ENCODE measurements around the gene NDC1.
"Not testable (repeated sequence)": the region's sequence is repeated elsewhere in the genome, so short reads cannot be mapped to it uniquely, and the experiment has no call there.

The NDC1 gene

DNA sequence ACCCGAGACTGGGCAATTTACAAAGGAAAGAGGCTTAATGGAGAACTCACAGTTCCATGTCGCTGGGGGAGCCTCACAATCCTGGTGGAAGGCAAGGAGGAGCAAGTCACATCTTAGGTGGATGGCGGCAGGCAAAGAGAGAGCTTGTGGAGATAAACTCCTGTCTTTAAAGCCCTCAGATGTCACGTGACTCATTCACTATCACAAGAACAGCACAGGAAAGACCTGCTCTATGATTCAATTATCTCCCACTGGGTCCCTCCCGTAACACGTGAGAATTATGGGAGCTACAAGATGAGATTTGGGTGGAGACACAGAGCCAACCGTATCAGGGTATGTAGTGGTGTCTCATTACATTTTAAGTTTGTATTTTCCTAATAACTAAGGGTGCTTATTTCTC, 77.6 kb downstream of the NDC1 start:
- not testable (repeated sequence) for DNase-seq

DNA sequence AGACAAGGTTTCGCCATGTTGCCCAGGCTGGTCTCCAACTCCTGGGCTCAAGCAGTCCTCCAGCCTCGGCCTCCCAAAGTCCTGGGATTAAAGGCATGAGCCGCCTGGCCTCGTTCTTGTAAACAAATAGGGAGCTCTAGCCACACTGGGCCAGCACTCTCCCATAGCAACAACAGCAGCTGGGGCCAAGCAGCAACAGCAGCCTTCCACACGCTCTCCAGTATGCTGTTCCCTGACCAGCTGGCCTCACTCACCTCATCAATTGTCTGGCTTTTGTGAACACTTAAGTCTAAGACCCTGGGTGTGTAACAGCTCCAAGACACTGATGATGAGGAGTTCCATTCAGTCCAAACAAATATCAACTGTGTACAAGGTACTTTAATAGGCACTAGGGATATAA, 82.2 kb downstream of the NDC1 start:
- DNase-seq: no peak

DNA sequence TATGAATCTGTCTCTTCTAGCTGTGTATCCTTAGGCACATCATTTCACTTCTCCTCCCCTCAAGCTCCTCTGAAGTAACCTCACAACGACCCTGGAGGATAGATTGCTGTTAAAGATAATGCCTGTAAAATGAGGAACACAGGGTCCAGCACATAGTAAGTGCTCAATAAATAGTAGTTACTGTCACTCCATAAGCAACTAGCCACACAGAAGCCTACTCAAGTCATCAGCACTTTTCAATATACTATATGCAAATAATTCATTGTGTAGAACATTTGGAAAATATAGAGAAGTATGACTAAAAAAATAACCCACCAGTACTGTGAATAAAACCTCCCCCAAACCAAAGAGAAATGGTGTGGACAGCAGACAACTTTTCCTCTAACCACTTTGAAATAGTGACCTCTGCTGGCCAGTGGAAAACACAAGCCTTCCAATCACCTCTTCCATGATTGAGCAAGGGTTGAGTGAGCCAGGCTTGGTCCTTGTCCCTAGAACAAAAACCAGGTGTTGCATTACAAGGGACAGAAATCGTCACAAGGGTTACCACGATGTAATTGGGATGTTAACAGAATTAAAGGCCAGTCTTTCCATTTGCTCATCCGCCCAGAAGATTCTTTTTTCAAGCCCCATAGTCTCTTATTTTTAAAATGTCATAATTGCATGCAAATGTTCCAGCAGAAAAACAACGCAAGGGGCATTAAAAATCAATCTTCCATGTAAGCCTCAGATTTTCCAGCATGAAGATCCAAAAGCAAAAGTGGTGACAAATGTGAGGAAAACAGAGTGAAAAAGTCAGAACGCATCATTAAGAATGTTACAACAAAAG, 83.4 kb downstream of the NDC1 start:
- DNase-seq: no peak

DNA sequence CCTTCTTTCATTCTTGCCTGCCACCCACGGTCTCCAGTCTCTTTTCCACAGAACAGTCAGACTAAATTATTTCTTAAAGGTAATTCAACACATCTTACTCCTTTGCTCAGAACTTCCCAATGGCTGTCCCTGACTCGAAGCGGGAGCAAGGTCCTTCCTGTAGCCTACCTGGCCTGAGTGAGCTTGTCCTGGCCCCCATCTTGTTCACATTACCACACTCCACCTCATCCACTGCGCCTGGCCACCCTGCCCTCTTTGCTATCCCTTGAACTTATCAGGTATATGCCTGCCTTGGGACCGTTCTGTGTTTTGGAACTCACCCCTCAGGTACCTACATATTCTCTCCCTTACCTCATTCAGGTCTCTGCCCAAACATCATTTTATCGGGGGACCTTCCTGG, 85.8 kb downstream of the NDC1 start:
- DNase-seq: no peak

DNA sequence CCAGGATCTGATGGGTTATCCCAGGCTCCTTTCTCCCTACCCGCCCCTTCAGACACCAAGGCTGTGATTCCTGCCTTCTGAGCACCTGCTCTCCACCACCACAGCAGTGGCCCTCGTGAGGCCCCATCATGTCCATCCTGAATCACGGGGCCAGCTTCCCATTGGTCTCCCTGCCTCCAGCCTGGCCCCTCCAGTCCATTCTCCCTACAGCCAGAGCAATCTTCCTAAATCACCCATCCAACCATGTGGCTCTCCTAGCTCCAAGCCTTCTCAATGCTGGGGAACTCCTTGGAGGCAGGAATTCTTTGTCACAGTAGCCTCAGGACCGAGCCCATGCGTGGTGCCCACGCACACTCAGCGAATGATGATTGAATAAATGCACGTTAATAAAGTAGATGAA, 90.3 kb downstream of the NDC1 start:
- no peak for DNase-seq

DNA sequence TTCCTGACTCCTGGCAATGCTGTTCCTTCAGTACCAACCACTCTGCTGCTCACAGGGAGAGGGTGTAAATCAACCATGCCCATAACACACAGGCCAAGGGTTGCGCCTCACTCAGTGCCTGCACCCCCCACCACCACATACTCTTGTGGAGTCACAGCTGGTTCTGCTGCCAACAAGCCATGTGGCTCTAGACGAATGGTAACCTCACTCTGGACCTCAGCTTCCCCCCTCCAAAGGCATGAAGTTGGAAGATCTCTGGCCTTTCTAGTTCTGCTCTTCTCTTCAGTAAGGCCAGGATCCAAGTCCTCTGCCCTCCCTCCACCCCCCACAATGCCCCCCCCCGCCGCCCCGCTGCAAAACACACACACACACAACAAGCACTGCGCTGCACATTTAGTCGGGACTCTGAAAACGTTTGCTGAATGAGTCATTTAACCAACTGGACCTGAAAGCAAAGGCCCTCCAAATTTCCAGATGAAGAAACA, 97.4 kb downstream of the NDC1 start:
- DNase-seq: no peak

DNA sequence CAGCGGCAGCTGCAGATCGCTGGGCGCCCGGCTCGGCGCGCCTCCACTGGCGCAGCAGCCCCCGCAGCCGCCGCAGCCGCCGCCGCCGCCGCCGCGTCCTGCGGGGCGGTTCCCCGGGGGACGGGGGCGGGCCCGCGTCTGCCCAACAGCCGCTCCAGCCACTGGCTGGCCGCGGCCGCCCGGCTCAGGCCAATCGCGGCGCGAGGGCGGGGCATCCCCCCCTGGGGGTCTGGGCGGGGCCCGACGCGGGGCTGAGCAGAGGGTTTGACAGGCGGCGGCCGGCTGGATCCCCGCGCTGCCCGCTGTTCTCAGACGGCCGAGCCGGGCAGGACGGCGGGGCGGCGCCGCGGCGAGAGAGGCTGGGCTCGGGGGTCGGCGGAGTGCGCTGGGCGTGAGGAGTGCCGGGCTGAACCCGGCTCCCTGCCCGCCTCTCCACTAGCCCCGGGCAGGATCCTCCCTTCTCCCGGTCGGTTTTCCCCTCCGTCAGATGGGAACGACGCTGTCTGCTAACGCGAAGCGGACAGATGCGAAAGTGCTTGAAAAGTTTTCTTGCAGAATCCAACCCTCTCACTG, 98.9 kb downstream of the NDC1 start, which contains the start of gene GLIS1:
Gene GLIS1 (minus strand): TSS at position 56 of the 573 bp plus-strand sequence. CDS start 1,100 bp downstream, outside the sequence.
- DNase-seq: peak; percentile 3

DNA sequence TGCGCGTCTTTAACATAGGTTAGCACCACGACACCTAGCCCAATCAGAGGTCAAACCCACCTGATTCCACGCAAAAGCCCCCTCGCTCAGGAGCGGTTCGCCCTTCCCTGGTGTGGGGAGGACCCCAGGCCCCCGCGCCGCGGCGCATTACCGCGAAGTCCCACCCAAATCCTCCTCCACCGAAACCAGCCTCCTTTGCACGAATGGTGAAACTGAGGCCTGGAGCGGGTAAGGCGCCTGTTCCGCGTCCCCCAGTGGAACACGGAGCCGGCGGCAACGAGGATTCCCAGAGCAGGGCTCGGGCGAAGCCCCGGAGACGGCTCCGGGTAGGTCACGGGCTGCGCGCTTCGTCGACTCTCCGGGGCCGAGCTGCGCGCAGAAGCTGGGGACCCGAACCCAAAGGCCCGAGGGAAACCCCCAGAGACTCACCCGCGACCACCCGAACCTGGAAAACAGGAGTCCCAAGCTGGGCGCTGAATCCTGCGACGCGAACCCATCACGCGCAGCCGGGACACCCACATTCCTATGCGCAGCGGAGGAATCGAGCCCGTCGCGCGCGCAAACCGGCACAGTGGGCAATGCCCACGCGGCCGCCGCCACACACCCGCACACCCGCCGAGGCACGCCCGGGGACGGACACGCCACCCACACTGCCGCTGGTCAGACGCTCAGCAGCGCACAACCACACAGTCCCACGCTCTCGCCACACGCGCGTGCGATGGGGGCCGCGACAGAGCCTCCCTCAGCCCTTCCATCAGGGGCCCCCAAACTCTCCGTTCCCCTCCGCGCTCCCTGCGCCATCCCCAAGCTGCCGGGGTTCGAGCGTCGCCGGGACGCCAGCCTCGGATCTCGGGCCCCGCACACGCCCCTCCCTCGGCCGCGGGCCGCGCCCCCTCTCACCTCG, 99.6 kb downstream of the NDC1 start:
- DNase-seq: no peak

DNA sequence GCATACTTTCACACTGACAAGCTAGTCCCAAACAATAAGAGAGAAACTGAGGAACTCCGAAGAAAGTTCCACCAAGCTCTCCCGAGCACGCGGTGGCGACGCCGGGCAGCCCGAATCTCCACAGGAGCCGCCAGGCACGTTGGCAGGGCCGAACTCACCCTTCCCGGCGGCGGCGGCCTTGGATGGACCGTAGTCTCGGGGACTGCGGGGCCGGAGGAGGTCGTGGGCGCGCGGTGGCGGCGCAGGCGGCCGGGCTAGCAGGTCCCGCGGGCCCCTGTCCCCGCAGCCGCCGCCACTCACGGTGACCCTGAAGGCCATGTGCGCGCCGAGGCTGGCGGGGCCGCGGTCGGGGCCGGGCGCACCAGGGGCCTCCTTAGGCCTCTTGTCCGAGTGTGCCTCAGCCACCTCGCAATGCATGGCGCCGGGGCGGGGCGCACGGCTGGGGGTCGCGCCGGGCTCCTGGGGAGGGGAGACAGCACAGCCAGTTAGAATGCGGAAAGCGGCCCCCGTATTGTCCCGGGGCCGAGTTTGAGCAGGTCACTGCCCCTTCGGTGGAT, 100.4 kb downstream of the NDC1 start:
- DNase-seq: no peak

DNA sequence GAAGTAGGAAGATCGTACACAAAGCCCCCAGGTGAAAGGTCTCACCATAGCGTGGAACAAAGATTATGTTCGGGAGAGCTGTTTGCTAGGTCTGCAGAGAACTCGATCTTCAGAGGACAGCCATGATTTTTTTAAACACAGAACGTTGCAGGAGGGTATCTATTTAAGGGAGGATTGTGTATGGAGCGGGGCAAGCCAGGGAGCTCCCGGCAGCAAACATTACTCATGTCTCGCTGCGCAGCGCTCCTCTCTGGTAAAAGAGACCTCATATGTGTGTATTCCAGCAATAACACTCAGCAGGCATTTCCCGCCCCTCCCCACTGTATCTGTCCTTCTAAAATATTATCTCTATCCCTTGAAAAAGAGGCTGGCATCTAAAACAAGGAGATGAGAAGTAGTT, 101.8 kb downstream of the NDC1 start:
- DNase-seq: no peak

DNA sequence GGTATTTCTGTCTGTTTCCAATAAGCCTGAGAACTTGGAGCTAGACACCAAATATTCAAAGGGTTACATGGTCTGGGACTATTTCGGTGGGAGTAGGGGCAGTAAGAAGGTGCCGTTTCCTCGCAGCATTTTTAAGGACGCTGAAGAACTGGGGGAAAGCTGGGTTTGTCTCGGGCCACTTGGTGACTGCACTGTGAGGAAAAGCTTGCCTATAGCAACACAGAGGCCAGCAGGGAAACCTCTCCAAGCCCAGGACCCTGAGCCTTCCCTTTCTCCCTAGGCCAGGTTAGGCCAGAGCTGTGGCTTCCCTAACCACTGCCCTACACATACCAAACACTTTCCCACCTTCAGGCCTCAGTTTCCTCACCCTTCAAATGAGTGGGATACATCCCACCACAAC, 102.4 kb downstream of the NDC1 start:
- DNase-seq: no peak

DNA sequence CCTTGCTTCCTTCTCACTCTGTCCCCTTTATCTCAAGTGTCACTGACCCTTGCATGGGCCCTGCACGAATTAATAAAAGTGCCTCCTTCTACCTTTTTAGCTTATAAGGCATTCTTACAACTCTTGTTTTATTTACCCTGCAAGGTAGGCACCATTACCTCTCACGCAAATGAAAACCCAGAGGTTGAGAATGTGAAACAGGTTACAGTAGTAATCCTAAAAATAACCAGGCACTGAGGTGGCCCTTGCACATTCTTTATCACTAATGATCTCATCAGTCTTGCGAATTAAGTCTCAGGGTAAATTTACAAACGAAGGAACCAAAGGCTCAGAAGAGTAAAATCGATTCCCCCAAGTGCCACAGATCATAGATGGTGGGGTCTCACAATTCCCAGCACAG, 102.8 kb downstream of the NDC1 start:
- no peak for DNase-seq

DNA sequence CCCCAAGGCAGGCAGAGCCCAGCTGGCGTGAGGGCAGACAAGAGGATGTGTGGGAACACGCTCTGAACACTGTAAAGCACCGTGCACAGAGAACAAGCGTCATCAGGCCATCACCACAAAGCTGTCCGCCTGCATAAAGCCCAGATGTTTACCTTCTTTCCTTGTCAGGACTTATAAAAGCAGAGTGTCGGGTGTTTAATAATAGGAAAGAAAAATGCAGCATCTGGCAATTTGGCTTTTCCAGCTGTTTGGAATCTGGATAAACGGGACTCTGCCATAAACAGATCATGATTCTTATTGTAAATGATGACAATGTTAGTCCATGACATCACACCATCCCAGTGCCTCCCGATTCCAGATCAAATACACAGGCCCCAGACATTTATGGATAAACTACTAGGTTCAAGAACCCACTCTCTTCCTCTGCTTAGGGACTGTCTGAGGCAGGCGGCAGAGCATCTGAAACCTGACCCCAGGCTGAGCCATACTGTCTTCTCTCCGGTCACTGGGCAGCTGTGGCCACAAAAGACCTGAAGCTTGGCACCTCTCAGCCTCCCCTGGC, 103.4 kb downstream of the NDC1 start:
- DNase-seq: no peak

DNA sequence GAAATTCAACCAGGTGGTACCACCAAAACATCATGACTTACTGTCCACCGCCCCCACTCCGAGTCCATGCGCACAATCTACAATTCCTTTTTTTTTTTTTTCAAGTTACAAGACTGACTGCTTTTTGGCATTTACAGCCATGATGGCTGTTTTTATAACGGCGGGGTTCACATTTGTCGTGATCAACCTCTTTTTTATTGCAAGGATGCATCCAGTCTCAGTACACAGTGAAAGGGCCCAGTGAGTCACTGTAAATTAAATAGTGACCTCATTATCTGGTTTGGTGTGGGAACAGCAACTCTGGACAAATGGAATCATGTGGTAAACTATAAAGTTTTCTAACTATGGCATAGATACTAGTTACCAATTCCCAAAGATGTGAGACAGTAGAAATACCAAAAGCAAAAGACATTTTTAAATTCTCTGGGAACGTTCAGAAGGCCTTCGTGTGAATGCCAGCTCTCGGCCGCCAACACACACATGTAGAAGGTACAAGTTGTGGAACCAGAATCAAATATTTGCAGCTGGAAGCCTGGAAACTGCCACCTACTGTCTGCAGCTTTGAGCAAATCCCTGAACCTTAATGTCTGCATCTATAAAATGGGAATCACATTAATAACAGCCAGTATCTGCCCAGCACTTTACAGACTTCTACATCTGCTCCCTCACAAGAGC, 104.0 kb downstream of the NDC1 start:
- no peak for DNase-seq

DNA sequence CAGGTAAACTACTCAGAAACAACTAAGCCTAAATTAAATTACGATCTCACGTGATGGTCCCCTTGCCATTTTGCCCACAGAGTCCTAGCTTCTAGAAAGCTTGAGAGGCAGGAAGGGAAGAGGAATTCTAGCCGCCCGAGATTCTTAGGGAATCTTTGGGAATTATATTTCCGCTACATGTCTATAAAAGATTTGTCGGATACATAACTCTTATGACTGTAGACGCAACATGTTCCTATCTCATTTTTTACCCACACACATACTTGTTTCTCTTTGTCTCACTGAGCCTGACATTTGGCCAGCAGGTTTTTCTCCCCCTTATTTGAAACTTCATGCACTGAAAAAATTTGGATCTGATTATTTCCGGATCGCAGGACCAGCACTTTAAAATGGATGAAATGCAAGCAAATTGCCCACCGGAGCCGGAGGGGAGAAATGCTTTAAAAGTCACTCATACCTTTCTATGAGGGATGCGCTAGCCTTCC, 104.6 kb downstream of the NDC1 start:
- no peak for DNase-seq

DNA sequence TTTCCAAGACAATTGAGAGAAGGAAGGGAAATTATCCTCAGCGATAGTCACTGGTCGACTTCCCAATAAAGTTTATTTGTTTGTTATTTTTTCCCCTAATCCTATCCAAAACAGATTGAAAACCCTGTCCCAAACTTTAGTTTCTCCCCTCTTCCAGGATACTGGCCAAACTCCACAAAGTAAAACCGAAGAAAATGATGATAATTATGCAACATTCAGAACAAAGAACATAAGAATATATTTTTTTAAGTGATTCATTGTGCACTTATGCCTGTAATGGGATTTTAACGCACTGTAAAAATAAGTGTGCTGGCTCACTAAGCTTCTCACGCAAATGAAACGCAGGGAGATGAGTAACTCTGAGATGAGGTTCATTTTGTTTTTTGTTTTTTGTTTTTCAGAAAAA, 105.2 kb downstream of the NDC1 start:
- DNase-seq: no peak

DNA sequence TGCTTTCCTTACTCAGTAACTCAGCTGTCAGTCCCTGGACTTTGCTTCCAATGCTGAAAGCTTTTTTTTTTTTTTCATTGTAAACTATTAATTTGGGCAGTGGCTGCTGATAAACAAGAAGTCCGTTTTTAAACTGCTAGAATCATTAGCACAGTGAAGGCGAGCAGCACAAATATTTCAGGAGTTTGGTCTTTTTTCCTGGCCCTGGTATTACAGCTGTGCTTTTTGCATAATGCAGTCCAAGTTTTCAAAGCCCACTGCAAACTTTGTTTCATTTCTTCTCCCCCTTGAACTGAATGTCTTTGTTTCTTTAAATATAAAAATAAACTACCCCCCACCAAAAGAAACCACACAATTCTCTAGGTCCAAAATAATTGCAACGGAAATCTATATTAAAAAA, 105.7 kb downstream of the NDC1 start:
- DNase-seq: no peak

DNA sequence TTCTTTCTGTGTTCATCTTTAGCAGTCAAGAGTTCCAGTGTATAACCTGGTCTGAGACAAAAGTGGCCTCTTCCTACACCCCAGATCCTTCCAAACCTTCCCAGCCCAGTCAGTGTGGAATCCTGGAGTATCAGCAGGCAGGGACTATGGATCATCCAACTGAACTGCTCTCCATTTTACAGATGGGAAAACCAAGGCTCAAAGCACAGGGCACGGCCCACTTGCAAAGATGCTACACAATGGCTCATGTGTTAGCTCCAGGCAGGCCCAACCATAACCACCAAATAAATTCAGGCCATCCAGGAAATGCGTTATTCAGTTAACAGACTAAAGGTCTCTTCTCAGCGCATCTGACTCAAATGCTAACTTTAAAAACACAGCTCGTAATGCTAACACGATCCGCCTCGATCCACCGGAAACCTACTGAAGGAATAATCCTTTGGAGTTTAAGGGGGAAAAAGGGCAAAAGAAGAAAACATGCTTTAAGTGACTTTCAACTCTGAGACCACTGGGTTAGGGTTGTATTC, 106.3 kb downstream of the NDC1 start:
- DNase-seq: no peak

DNA sequence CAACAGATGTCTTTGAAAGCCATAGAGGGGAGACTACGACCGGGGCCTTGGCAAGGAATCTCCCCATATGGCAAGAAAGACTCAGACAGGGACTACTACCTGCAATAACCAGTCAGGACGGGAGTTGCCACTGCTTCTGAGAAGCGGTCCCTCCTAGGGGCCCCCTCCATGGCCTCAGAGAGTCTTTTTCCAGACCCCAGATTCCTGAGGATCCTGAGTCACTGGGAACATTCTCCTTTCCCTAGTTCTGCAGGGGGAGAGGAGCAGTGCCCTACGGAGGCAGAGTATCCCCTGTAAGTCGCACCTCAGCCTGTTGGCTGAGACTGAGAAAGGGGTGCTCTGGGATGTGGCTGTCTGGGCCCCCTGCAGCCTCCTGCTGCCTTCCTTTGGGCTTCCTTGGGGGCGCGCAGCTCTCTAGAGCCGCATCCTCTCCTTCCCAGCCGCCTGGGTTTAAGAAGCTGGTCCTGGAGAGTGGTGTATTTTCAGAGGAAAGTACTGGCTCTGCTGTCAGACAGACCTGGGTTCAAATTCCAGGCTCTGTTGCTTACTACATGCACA, 107.0 kb downstream of the NDC1 start:
- no peak for DNase-seq

DNA sequence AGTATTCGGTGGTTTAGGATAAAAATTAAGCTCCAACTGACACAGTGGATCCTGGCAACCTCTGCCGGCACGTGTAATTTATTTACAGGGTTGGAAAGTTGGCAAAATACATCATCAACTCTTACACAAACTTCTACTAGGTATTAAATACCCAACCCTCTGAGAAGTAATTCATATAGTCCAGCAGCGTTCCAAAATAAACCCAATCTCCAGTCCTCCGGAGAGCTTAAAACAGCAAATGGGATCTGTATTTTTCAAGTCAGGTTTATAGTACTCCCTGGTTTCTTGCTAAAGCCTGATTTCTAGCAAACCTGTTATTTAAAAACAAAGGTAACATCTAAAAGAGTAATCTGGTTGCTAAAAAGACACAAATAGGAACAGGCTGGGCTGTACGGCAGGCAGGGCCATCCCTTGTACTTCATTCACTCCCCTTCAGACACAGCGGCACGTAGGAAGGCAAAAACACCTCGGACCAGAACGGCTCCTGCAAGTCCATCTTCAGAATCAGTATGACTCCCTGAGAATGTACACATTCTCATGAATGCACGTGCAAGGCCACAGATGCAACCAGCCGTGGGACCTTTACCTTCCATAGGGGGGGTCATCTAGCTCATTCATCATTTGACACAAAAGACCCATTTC, 107.8 kb downstream of the NDC1 start:
- DNase-seq: no peak

All from activated effector memory CD4-positive, alpha-beta T cell treated with Interleukin-2 at 50 U/mL for 16 hours (primary cell).